CD4-positive, alpha-beta T cell treated with Interleukin-4 for 1 hour (primary cell): ENCODE data around the gene LOXHD1.

Experiments used
- DNase-seq, 2 donors: peaks; one replicate each; pipeline ENCODE4 v3.0.0-alpha.2; 2020 to 2022

The LOXHD1 gene

DNA sequence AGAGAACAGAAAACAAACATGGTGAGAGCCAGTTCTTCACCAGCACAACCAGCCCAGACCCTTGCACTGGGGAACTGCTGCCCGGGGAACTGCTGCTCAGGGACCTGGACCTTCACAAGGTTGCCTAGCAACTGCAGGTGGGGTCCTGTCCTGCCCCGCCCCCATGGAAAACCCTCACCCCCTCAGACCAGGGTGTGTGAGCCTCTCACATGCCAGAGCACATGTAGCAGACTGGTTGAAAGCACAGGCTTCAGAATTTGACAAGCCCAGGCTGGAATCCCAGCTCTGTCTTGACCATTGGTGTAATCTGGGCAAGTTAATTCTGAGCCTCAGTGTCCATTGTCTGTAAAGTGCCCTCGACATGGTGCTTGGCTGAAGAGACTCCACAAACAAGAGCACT, 118.6 kb downstream of the LOXHD1 start:
- DNase-seq: no peak

DNA sequence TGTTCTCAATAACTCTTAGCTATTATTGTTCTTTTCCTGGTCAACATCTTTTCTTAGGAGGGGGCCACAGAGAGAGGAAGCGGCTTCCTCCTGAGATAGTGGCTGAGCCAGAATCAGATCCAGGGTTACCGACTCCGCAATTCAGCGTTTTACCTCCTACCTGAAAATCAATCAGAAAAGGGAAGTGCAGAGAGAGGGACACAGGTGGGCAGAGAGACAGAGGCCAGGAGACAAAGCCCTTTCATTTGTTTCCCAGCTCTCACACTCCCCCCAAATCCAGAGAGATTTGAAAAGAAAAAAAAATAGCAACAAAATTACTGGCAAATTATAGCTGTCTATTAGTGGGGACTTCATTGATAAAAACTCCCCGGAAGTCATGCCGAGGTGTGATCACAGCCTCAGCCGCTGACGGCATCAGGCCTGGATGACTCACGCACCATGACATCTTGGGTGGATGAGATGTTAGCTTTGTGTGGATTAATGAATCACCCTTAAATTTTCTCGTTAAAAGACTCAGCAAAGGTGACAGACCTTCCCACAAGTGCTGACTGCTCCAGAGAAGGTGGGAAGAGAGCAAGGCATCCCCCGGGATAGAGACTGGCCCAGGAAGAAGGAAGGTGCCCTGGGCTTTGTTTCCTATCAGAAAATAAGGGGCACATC, 120.7 kb downstream of the LOXHD1 start:
- DNase-seq: peak in 1 of 2 donors; percentile 16

DNA sequence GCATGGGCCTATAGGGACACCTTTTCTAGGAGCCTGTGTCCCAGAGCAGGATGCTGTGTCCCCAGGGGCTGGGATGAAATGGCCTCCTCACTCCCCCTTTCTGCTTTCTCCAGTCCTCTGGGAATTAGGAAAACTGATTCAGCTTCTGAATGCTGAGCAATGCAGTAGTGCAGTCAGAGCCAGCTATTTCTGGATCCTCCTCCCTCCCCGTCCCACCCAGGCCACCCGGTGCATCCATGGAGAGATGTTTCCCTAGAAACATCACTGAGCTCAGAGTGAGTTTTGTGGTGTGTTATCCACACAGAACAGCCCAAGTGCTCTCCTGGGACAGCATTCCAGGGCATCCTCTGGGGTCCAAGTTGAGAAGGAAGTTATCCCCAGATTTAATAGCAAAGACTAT, 125.5 kb downstream of the LOXHD1 start:
- no peak for DNase-seq

DNA sequence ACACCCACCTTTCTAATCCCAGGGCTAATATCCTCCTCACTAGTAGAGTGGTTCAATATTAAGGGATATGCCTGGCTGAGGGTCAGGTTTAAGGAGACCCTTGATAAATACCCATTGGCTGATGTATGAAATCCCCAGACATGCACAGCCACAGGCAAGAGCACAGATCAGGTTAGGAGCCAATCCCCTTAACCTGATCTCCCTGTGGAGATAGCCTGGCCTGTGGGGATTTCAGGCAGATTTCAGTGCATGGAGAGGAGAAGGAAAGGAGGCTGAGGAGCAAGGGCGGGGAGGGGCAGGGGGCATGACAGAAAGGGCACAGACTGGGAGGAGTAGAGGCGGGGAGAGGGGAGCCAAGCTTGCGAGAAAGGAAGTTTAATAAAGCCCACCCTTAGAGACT, 129.0 kb downstream of the LOXHD1 start:
- DNase-seq: no peak

DNA sequence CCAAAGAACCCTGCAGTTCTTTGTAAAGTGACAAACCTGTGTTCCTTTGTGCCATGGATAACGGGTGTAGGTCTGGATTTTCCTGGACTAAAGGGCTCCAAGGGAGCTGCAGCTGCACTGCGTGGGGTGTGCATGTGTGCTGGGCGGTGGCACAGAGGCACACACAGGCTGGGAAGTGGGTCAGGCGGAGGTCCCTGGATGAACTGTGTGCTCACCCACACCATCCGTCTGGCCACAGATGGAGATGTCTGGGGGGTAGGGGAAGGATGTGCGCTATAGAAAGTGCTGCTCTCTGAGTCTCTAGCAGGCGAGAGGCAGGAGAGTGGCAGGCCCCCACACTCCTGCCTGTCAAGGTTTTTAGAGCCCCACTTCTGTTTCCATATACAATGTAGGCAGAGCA, 137.2 kb downstream of the LOXHD1 start:
- no peak for DNase-seq

DNA sequence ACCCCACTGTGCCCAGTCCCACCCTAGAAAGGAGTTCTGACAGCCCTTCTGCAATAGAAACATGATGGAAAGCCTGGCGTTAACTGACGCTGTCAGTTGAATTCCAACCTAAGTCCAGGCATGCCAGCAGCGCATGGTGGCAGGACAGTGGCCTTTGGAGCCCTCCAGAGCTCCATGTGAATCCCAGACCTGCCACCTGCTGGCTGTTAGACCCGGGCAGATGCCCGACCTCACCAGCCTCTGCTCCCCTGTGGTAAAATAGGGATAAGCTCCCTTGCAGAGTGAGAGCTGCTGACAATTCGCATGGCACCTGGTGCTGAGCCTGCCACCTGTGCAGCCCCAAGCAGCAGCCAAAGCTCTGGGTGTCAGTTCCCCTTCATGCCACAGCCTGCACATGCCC, 138.6 kb downstream of the LOXHD1 start:
- DNase-seq: no peak

DNA sequence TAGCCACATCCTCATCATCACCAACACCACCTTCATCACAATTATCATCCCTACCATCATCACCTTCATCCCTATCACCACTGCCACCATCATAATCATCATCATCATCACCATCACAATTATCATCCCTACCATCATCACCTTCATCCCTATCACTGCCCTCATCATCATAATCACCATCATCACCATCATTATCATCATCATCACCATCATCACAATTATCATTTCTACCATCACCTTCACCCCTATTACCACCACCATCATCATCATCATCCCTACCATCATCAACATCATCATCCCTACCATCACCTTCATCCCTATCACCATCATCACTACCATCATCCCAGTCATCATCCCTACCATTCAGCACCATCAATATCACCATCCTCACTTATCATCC, 140.5 kb downstream of the LOXHD1 start:
- no peak for DNase-seq

DNA sequence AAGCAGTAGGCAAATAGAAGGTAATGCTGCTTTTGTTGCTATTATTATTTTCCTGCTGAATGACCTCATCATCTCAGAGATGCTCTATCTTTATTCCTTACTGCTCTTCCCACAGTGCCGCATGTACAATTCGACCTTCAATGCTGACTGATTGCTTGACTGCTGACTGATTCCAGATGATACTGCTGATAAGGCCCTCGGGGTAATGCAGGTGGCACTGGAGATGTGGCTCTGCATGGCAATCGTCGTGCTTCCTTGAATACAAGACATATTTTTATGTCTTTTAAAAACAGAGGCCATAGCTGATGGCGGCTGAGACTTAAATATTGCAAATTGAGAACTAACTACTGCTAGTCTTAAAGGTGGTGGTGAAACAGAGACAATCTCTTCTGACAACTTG, 146.6 kb downstream of the LOXHD1 start:
- DNase-seq: no peak

DNA sequence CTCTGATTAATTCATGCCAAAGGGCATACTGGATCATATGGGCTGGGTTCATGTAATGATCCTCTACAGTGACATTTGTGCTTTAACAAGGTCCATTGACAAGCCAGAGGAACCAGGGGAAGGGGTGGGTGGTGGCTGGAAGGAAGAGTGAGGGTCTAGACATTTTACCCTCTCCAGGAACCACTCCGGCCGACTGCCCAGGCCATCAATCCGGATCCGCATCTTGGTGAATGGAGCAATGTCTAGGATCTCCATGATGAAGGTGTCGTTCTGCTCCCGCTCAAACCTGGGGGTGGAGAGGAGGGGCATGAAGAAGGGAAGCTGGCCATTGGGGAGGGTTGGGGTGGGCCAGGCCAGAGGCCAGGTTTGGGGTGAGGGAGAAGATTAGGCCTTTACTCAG, 147.5 kb downstream of the LOXHD1 start:
- DNase-seq: no peak

DNA sequence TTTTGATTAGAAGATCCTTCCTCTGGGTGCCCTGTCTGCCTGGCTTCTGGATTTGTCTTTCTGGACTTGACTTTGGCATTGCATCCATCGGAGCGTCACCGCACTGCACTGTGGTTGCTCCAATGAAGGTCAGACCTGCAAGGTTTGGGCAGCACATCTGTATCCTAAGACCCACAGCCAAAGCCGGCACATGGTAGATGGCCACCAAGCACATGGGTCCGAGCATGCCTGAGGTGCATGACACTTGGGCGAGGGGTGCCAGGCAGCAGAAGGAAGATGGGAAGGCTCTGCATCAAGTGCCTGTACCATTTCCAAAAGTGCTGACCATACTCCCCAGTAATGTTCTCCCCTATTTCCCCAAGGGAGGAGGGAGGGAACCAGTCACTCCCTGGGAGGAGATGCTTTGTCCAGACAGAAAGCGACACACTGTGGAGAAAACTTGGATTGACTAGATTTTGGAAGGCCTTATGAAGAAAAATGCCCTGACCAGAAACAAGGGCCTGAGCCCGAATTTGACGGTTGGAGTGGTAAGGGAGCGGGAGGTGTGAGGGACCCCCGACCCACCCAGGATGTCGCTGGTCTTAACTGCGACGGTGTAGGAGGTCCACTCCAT, 149.9 kb downstream of the LOXHD1 start:
- DNase-seq: no peak

DNA sequence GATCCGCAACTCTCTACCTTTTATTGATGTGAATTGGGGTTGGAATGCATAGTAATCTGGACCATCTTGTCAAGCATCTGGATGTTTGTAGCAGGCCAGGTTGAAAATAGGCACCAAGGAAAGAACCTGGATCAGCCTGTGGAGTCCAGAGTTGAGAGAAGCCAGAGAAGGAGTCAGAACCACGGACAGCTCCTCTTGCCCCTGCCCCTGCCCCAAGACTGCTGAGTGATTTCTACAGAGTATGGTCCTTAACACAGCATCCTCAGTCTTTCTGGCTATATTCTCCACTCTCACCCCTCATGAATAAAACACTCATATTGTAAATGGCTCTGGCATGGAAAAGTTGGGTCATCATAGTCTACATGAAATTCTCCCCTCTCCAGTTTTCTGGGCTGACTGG, 154.6 kb downstream of the LOXHD1 start:
- no peak for DNase-seq

DNA sequence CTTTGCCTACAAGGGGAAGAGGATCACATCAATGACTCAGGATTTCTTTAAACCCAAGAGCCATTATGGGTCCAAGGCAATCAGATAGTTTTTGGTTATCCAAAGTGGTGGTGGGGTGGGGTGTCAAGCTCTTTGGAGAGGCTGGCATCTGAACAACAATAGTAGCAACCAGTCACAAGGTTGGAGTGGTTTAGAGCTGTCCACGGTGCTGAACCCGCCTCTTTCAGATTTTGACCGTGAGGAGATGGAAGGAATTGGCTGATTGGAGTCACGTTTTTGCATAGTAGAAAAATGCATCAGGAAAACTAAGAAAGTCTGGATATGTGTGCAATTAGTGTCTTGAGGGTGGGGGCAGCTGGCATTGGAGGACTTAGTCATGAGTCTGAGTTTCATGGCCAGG, 159.9 kb downstream of the LOXHD1 start:
- DNase-seq: no peak

DNA sequence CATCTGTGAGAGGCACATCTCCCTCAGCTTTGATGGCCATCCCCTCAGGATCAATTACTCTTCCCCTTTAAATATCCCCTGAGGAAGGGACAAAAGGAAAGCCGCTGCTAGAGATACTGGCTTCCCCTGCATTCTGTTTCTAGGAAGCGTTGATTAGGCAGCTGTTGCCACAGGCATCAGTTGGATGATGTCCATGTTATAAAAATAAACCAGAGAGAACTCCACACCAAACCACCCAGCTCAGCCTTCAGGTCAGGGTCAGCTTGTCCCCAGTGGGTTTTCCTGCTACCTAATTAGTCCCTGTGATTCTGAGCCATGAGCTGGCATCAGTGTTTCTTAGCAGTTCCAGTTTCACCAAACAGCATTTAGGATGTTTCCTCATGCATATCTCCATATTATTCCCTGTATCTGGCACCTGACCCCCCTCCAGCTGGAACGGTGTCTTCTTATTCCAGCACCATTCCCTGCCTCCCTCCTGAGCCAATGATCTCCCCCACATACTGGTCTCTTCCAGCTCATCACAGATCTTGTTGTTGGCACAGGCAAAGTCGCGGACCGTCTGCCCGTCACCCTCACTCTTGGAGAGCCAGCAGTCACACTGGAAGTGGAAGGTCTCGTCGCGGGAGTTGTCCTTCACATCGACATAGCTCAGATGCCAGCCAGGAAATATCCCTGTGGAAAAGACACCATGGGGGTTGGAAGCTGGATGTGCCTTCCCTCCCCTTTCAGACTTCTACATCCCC, 168.4 kb downstream of the LOXHD1 start:
- no peak for DNase-seq

DNA sequence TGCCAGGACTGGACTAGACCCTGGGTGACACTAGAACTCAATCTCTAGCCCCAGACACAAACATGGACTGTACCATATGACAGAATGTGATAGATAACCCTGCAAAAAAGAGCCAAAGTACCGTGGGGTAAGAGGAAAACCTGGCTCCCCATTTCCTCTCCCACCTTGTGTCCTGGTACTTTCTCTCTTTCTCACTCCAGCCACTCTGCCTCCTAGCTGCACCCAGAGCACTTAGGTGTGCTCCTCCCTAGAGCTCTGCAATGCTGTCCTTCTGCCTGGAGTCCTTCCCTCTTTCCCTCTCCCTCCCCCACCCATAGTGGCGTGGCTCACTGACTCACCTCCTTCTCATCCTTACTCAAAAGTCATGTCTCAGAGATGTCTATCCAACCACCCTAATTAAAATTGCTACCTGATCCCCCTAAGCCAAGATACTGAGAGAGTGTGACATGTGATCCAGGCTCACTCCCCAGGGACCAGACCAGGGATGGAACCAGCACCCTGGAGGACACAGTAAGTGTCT, 171.3 kb downstream of the LOXHD1 start:
- no peak for DNase-seq

DNA sequence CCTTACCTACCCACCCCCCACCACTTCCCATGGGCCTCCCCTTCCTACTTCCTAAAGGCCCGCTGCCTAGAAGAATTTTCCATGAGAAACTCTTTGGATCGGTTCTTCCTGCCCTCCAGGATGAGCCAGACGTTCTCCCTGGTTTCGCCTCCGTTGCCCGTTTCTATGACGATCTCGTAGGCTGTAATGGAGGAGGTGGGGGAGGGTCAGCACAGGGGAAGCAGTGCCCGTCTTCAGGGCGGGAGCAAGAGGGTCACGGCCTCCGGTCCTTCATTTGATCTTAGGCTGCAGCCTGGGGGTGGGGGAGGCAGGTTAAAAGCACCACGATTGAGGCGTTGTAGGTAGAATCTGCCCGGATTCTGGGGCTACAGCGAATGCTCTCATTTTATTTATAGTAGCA, 172.0 kb downstream of the LOXHD1 start:
- no peak for DNase-seq

DNA sequence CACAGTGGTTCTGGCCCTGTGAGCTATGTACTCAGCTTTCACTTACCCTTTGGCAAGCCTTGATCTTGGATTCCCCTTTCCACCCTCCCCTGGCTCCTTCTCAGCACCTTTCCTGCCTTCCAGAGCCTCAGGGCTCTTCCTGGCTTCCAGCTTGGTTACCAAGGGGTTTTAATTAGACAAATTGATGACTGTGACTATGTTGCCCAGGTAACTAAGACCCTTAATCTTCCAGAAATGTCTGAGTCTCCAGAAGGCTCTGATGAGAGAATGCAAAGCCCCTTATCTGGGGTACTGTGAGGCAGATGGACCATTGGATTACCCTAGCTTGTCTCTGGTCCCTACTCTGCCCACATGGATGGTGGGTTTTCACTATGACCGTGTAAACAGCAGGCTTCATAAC, 174.2 kb downstream of the LOXHD1 start:
- no peak for DNase-seq

DNA sequence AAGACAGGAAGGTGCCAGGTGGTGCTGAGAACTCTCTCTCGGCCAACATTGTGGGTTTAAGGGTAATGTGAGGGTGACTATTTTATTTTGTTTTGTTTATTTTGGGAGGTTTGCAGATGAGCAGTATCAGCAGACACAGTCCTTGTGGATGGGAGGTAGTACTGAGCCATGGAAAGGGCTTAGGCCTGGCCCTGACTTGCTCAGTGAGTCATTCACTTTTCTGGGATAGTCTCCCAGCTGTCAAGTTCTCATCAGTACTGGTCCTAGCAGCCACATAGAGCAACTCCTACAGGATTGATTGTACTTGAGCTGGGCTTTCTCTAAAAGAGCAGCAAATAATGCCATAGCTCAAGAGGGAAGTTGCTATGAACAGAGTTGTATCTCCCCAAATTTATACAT, 175.2 kb downstream of the LOXHD1 start:
- DNase-seq: no peak

DNA sequence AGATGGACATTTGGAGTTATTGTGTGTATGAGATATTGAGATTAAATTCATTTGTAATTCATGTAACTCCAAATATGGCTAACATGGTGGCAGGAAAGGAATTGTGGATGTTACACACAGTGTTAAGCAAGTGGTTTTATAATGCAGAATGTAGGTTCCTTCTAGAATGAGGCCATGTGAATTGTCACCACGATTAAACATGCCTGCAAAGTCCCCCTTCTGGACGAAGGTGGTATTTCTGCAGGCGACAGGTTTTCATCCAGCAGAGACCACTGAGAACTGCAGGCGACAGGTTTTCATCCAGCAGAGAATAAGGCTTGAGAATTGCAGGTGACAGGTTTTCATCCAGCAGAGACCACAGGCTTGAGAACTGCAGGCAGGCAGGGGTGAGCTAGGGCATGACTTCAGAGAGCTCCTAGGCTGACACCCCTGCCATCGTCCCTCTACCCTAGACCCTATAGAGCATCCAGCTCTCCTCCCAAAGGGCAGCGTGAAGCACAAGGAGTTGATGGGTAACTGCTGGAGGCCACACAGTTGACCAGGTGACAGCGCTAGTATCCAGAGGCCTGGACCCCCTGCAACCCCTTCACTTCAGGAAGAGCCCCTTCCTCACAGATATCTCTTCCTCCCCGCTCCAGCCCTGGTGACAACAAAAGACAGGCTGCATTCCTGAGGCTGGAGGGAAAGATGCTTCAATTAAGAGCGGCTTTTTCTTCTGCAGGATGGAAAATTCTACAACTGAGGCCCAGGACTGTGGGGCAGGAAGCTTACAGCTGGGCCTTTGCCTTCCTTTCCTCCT, 175.8 kb downstream of the LOXHD1 start:
- DNase-seq: peak; percentile 42 to 56

DNA sequence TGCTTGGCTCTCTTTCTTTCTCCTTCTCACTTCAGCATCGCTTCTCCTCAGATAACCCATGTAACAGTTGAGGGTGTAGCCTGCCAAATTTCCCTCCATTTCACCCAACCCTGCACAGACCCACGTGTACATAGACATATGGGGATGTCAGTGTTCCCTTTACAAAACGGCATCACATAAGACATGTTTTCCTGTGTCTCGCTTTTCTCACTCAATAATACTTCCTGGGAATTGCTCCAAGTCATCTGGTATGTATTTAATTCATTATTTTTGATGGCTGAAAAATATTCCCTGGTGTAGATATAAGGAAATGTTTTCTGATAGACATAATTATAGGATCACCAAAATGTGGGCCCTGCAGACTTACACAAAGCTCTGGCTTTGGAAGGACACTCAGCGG, 176.8 kb downstream of the LOXHD1 start:
- DNase-seq: no peak

DNA sequence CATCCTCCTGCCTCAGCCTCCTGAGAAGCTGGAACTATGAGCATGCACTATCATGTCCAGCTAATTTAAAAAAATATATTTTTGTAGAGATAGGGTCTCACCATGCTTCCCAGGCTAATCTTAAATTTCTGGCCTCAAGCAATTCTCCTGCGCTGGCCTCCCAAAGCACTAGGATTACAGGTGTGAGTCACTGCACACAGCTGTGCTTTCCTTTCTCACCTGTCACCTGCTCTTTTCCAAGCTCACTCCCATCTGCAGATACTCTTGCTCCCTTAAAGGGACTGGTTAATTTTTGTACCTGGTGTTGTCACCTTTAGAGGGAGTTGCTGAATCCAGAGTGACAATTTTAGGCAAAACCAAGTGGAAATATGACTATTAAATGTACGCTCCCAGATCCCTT, 178.2 kb downstream of the LOXHD1 start:
- DNase-seq: no peak

DNA sequence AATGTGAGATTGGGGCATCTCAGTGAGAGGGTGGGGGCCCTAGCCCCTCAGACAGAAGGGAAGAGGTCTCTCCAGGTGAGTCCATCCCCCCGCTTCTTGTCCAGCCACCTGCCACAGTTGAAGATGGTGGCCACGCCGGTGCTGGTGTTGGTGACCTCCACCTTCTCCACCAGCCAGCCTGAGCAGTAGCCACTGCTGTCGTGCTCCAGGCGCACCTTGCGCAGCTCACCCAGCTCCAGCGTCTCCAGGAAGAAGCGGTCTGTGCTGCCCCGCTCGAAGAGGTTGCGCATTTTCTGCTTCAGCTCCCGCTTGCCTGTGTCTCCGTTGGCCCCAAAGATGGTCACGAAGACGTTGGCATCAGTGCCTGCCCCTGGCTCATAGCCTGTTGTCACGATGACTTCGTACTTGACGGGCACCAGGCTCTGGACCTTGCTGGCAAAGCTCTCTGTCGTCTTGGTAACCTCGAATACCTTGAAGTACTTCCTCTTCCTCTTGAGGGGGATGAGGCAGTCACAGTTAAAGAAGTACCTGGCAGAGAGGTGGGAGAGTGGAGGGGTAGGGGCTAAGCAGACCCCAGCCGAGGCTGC, 179.5 kb downstream of the LOXHD1 start:
- no peak for DNase-seq

DNA sequence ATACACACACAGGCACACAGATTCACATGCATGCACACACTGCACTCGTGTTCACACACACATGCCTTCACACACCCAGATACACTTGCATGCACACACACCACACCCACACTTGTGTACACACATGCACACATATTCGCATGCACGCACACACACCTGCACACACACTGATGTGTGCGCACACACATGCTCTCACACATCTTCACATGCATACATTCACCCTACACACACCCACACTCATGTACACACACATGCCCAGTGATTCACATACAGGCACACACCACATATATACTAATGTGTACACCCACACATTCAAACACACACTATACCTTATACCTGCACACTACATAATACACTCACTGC, 181.6 kb downstream of the LOXHD1 start:
- DNase-seq: no peak
